Ramos (cell line): ENCODE data around the gene TCAP.

ENCODE experiments used
- in situ Hi-C: fragments of 300-500 bp; cut with MboI; formaldehyde crosslinking; loops from one replicate; pipeline ENCODE4 v1.14.3; 2022; ENCODE audit warnings: low sequenced_read_pairs; ENCODE audit not compliant: unreplicated experiment

TCAP gene

DNA sequence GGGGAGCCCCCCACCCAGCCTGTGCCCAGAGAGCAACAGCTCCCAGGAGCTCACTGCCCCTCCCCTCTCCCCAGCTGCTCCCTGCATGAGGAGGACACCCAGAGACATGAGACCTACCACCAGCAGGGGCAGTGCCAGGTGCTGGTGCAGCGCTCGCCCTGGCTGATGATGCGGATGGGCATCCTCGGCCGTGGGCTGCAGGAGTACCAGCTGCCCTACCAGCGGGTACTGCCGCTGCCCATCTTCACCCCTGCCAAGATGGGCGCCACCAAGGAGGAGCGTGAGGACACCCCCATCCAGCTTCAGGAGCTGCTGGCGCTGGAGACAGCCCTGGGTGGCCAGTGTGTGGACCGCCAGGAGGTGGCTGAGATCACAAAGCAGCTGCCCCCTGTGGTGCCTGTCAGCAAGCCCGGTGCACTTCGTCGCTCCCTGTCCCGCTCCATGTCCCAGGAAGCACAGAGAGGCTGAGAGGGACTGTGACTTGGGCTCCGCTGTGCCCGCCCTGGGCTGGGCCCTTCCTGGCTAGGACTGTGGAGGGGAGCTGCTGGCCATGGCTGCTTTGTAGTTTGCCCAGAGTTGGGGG is 584 bp downstream of the TCAP start:
- in situ Hi-C loops, result no loop called here

- in situ Hi-C loops, result no loop called here
These were observed 1.1 kb downstream of the TCAP start for GRCh38 chr17:39666231-39666600.

GRCh38 chr17:39666601-39667261 is 1.6 kb downstream of the TCAP start:
- in situ Hi-C loops, result no loop called here

GRCh38 chr17:39667262-39667944 is 2.3 kb downstream of the TCAP start:
- in situ Hi-C loops, result no loop called here

DNA sequence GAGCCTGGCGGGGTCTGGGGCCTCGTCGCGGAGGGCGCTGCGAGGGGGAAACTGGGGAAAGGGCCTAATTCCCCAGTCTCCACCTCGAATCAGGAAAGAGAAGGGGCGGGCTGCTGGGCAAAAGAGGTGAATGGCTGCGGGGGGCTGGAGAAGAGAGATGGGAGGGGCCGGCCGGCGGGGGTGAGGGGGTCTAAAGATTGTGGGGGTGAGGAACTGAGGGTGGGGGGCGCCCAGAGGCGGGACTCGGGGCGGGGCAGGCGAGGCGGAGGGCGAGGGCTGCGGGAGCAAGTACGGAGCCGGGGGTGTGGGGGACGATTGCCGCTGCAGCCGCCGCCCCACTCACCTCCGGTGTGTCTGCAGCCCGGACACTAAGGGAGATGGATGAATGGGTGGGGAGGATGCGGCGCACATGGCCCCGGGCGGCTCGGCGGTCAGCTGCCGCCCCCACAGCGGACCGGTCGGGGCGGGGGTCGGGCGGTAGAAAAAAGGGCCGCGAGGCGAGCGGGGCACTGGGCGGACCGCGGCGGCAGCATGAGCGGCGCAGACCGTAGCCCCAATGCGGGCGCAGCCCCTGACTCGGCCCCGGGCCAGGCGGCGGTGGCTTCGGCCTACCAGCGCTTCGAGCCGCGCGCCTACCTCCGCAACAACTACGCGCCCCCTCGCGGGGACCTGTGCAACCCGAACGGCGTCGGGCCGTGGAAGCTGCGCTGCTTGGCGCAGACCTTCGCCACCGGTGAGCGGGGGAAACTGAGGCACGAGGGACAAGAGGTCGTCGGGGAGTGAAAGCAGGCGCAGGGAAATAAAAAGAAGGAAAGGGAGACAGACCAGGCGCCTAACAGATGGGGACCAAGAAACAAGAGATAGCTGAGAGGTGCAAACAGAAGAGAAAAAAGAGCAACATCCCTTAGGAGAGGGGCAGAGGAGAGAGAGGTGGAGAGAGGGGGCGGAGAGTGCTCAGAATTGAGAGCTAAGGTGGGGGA is 3.1 kb downstream of the TCAP start, which contains the start of gene PNMT:
PNMT (plus strand) TSS at position 509 of the 980 bp plus-strand sequence; CDS start at position 532, 23 bp downstream.
- in situ Hi-C loops, result no loop called here

DNA sequence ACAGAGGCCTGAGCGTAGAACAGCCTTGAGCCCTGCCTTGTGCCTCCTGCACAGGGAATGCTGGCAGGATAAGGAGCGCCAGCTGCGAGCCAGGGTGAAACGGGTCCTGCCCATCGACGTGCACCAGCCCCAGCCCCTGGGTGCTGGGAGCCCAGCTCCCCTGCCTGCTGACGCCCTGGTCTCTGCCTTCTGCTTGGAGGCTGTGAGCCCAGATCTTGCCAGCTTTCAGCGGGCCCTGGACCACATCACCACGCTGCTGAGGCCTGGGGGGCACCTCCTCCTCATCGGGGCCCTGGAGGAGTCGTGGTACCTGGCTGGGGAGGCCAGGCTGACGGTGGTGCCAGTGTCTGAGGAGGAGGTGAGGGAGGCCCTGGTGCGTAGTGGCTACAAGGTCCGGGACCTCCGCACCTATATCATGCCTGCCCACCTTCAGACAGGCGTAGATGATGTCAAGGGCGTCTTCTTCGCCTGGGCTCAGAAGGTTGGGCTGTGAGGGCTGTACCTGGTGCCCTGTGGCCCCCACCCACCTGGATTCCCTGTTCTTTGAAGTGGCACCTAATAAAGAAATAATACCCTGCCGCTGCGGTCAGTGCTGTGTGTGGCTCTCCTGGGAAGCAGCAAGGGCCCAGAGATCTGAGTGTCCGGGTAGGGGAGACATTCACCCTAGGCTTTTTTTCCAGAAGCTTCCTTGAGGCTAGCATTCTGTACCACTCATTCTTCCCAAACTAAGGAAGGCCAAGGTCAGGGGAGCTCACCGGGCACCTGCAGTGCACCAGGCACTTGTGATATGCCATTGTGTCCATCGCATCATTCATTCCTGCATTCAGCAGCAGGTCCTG is 5.0 kb downstream of the TCAP start:
- in situ Hi-C loops, result no loop called here

DNA sequence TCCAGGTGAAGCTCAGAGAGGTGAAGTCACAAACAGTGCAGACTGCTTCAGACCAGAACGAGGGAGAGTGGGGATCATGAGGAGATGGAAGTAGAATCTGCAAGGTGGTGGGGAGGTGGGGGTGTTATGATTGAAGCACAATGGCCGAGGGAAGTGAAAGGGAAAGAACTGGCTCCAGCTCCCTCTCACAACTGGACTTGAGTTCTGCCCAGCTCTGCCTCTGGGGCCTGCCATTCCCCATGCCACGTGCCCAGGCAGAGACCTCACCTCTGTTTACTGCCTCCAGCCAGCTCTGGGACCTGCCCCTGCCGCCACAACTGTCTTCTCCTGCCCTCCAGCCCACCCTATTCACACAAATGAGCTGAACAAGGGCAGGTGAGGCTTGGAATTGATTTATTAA is 5.6 kb downstream of the TCAP start:
- in situ Hi-C loops, result no loop called here

- in situ Hi-C loops, result no loop called here
These were observed 6.7 kb downstream of the TCAP start for GRCh38 chr17:39671651-39672521.

GRCh38 chr17:39672522-39673334 is 7.6 kb downstream of the TCAP start:
- in situ Hi-C loops, result no loop called here

DNA sequence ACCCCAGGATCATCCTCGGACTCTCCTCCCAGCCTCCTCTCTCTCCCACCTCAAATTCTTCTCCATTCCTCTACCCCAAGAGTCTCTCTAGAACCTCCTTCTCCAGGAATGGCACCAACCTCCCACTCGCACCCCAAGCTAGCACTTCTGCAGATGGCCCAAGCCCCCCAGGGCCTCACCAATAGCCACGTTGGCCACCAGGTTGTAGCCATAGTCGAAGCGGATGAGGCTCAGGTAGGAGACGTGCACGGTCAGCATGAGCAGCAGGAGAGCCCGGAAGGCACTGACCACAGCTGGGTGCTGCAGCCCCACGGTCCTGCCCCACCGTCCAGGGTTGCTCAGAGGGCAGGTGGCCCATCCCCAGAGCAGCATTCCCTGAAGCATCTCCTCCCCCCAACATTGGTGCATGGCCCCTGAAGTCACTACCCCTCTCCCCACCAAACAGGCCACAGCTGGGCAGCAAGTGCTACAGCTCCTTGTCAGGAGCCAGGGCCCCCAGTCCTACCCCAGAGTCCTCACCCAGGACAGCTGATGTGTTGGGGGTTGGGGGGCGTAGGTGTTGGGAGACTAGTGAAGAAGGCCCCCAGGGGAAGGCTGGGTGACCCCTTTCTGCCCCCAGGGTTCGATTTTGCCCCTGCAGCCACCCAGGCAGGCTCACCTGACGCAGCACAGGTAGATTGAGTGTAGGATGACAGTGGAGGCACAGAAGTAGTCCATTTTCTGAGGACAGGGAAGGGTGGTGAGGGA is 8.4 kb downstream of the TCAP start:
- in situ Hi-C loops, result no loop called here

DNA sequence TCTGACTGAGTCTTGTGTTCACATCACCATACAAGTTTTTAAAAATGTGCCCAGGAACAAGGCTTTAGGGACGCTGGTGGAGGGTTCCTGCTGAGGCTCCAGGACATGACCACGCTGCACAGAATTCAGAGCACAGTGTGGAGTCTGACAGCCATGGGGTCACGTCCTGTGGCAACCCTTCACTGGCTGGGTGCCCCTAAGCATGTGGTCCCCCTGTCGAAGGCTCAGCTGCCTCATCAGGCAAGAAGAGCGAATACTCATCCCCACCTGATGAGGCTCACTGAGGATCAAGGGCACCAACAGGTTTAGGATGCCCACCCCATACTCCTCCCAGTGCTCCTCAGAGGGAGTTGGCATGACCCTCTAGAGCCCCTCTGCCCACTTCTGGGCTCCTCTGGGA is 9.0 kb downstream of the TCAP start:
- in situ Hi-C loops, result no loop called here

- in situ Hi-C loops, result no loop called here
These were observed 9.7 kb downstream of the TCAP start for GRCh38 chr17:39674702-39675389.

- in situ Hi-C loops, result no loop called here
These were observed 10.4 kb downstream of the TCAP start for GRCh38 chr17:39675390-39676082.

DNA sequence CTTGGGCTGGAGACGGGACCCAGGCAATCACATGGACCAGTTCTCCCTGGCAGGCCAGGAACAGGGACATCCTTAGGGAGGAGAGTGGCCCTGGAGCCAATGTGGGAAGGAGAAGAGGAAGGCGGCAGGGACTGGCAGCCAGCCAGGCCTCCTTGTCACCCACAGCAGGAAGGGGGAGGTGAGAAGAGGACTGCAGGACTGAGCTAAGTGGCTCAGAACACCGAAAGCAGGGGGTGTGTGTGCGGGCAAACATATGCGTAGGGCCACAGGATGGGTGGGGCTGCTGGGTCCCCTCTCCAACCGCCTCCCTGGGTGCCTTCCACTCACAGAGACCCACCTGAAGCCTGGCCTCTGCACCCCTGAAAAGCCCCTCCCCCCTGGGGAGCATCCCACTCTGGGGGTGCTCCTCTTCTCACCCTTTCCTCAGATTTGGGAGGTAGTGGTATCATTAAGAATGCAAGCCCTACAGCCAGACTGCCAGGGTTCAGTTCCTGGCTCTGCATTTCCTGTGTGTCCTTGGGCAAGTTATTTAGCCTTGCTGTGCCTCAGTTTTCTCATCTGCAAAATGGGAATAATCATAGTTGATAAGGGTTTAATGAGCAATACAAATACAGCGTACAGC is 11.2 kb downstream of the TCAP start:
- in situ Hi-C loops, result no loop called here

- in situ Hi-C loops, result no loop called here
These were observed 11.9 kb downstream of the TCAP start for GRCh38 chr17:39677072-39677471.
